OCI-LY7 (cell line): ENCODE results near the gene PIK3CB. TPM values are rescaled to one million over a fixed set of nuclear protein-coding genes. Genes with fewer than 3 reads are reported as not detected.

Experiments
- BruUV-seq: library from RNA; stranded (reverse); fragments of 400-500 nt; replicated peaks from 2 replicates; lab custom pipeline; 2021; lab: Mats Ljungman, UMichigan
- CTCF ChIA-PET: fragments of 300-600 bp; sonication (Branson Sonifier 250); formaldehyde crosslinking; loops from one replicate; lab custom pipeline; 2022; ENCODE audit warnings: antibody characterized with exemption; ENCODE audit not compliant: unreplicated experiment; lab: Charles Lee
- POLR2A ChIA-PET: fragments of 300-600 bp; sonication (Branson Sonifier 250); formaldehyde crosslinking; loops from one replicate; lab custom pipeline; 2022; ENCODE audit warnings: antibody characterized with exemption; lab: Charles Lee
- DNase-seq: peaks from one replicate; pipeline ENCODE4 v3.0.0-alpha.2; 2015; ENCODE audit warnings: low spot score
- H2AFZ ChIP-seq: fragments of 200-600 bp; sonication (generic), shearing (Covaris generic); 2 replicates; pipeline ENCODE4 v1.6.1; 2014; ENCODE audit warnings: mild to moderate bottlenecking, antibody characterized with exemption, low read length, moderate library complexity
- H3K27ac ChIP-seq: fragments of 200-600 bp; sonication (generic); 2 replicates; pipeline ENCODE4 v1.5.1; 2014; ENCODE audit warnings: mixed run types, low read depth, mild to moderate bottlenecking, moderate library complexity, low read length, inconsistent platforms; ENCODE audit not compliant: poor library complexity, severe bottlenecking
- H3K36me3 ChIP-seq: fragments of 200-600 bp; sonication (generic); 2 replicates; pipeline ENCODE4 v1.6.1; 2014; ENCODE audit warnings: mild to moderate bottlenecking, antibody characterized with exemption, low read length, moderate library complexity, mixed read lengths; ENCODE audit not compliant: insufficient read depth
- H3K4me1 ChIP-seq: fragments of 200-600 bp; sonication (generic); 2 replicates; pipeline ENCODE4 v1.5.1; 2014; ENCODE audit warnings: mild to moderate bottlenecking, low read length; ENCODE audit not compliant: insufficient read depth, poor library complexity, severe bottlenecking
- H3K4me2 ChIP-seq: fragments of 200-600 bp; sonication (generic); 2 replicates; pipeline ENCODE4 v1.6.1; 2014; ENCODE audit warnings: mild to moderate bottlenecking, low read length
- H3K4me3 ChIP-seq: fragments of 200-600 bp; sonication (generic); 2 replicates; pipeline ENCODE4 v1.5.1; 2014; ENCODE audit warnings: mild to moderate bottlenecking, low read depth, low read length; ENCODE audit not compliant: poor library complexity, severe bottlenecking
- H3K79me2 ChIP-seq: fragments of 200-600 bp; sonication (generic); 2 replicates; pipeline ENCODE4 v1.6.1; 2016; ENCODE audit warnings: low read depth, mild to moderate bottlenecking, low read length, moderate library complexity, mixed read lengths; ENCODE audit not compliant: insufficient read depth
- H3K9me2 ChIP-seq: fragments of 200-600 bp; sonication (generic); 2 replicates; pipeline ENCODE4 v1.6.1; 2016; ENCODE audit warnings: mild to moderate bottlenecking, low read length, mixed read lengths; ENCODE audit not compliant: insufficient read depth
- H3K9me3 ChIP-seq: fragments of 200-600 bp; sonication (generic); 2 replicates; pipeline ENCODE4 v1.6.1; 2014; ENCODE audit warnings: mild to moderate bottlenecking, mixed run types, low read length, mixed read lengths
- H4K20me1 ChIP-seq: fragments of 200-600 bp; sonication (generic); 2 replicates; pipeline ENCODE4 v1.6.1; 2014; ENCODE audit warnings: mild to moderate bottlenecking, antibody characterized with exemption, low read length, moderate library complexity, mixed read lengths; ENCODE audit not compliant: insufficient read depth
- CTCF ChIP-seq: fragments of 200-600 bp; sonication (generic); conservative IDR thresholded peaks from 2 replicates; pipeline ENCODE4 v1.5.1; 2014; ENCODE audit warnings: mild to moderate bottlenecking, antibody characterized with exemption, low read length, moderate library complexity, mixed read lengths
- EZH2phosphoT487 ChIP-seq: fragments of 200-600 bp; sonication (generic); IDR thresholded peaks from 2 replicates; pipeline ENCODE4 v1.6.1; 2018; ENCODE audit warnings: low read depth, borderline replicate concordance, mild to moderate bottlenecking, mixed run types, antibody characterized with exemption, low read length, moderate library complexity, mixed read lengths
- intact Hi-C: fragments of 100-400 bp; cut with micrococcal nuclease; formaldehyde crosslinking; loops from one replicate; pipeline ENCODE4 v1.10.0; 2022; ENCODE audit not compliant: unreplicated experiment
- total RNA-seq, 2 experiments: library from RNA; depleted of rRNA in 1 of 2; stranded (reverse); fragments of >200 nt in 1 of 2; shearing (Covaris generic) in 1 of 2; gene quantifications; 2 replicates each; pipeline ENCODE4 v1.2.3, GENCODE V29; 2014 to 2022

Gene PIK3CB
- total RNA-seq, 2 experiments from 2014 or later = 8.2 to 23.6 TPM

GRCh38 chr3:138781012-138781470 is 53.7 kb downstream of the PIK3CB start:
- POLR2A ChIA-PET = interaction anchor here (0.9 to 1.2 kb wide), 4 partner anchors 8 to 526 kb away, joined by 3 to 4 read pairs (median 3); no protein-coding TSS in a partner anchor
- H3K27ac ChIP-seq = no peak overlapping the region
- H3K4me2 ChIP-seq = no peak overlapping the region
- TF ChIP-seq CTCF (no peak), EZH2phosphoT487 (no peak)
- intact Hi-C loops = no loop called here
- H3K79me2 ChIP-seq = no peaks in the 10 kb centered on the region
- no peaks in the 10 kb centered on the region for H3K4me1 ChIP-seq
- no TSS peak for BruUV-seq
- no peaks in the 10 kb centered on the region for H3K9me3 ChIP-seq
- no peak for DNase-seq
- no peak overlapping the region for H2AFZ ChIP-seq
- H3K9me2 ChIP-seq = no peaks in the 10 kb centered on the region
- no peaks in the 10 kb centered on the region for H4K20me1 ChIP-seq
- peaks cover 4% of the 10 kb centered on the region for H3K36me3 ChIP-seq
- CTCF ChIA-PET = no interaction called here
- no peak overlapping the region for H3K4me3 ChIP-seq

- POLR2A ChIA-PET = interaction anchor here (0.6 to 0.7 kb wide), 2 partner anchors 13 to 67 kb away, joined by 3 to 6 read pairs; no protein-coding TSS in a partner anchor
- Histone ChIP-seq H3K36me3 (peaks cover 7% of the 10 kb centered on the region), H3K9me2 (no peaks in the 10 kb centered on the region), H3K4me3 (no peak overlapping the region), H3K9me3 (no peaks in the 10 kb centered on the region), H3K27ac (no peak overlapping the region), H3K79me2 (no peaks in the 10 kb centered on the region), H3K4me2 (no peak overlapping the region), H2AFZ (no peak overlapping the region), H4K20me1 (no peaks in the 10 kb centered on the region), H3K4me1 (no peaks in the 10 kb centered on the region)
- intact Hi-C loops = no loop called here
- no peak for DNase-seq
- CTCF ChIA-PET = no interaction called here
- no TSS peak for BruUV-seq
- TF ChIP-seq CTCF = no peak
- TF ChIP-seq EZH2phosphoT487 = no peak
Observed at GRCh38 chr3:138778643-138779042, 56.1 kb downstream of the PIK3CB start.

GRCh38 chr3:138776961-138777360 is 57.8 kb downstream of the PIK3CB start:
- H3K4me1 ChIP-seq = no peaks in the 10 kb centered on the region
- no peak overlapping the region for H3K4me3 ChIP-seq
- no peak overlapping the region for H3K4me2 ChIP-seq
- CTCF ChIA-PET = no interaction called here
- H3K9me3 ChIP-seq = no peaks in the 10 kb centered on the region
- H4K20me1 ChIP-seq = no peaks in the 10 kb centered on the region
- TF ChIP-seq CTCF (no peak), EZH2phosphoT487 (no peak)
- no peak for DNase-seq
- intact Hi-C loops = no loop called here
- H2AFZ ChIP-seq = no peak overlapping the region
- H3K79me2 ChIP-seq = no peaks in the 10 kb centered on the region
- POLR2A ChIA-PET = interaction anchor here (0.6 to 1.7 kb wide), 5 partner anchors 10 to 527 kb away, joined by 3 to 6 read pairs (median 3); no protein-coding TSS in a partner anchor
- H3K27ac ChIP-seq = no peak overlapping the region
- peaks cover 3% of the 10 kb centered on the region for H3K36me3 ChIP-seq
- no TSS peak for BruUV-seq
- H3K9me2 ChIP-seq = no peaks in the 10 kb centered on the region
